WTC11 (cell line): ENCODE measurements around the gene CLK2.

Experiments used
- CTCF ChIP-seq: fragments of 200-600 bp; IDR thresholded peaks from 2 replicates; pipeline ENCODE4 v1.8.0; 2022; ENCODE audit warnings: antibody characterized with exemption
- MAX ChIP-seq: sonication (generic); formaldehyde crosslinking; IDR thresholded peaks from 2 replicates; pipeline ENCODE4 v1.8.0; 2022; ENCODE audit warnings: mild to moderate bottlenecking, missing genetic modification reagents
- MLX ChIP-seq: sonication (generic); formaldehyde crosslinking; IDR thresholded peaks from 2 replicates; pipeline ENCODE4 v1.8.1; 2023; ENCODE audit warnings: mild to moderate bottlenecking, missing genetic modification reagents, moderate library complexity
- MXD4 ChIP-seq: fragments of 250-450 bp; sonication (Bioruptor Pico); IDR thresholded peaks from 2 replicates; pipeline ENCODE4 v1.8.0; 2021; ENCODE audit warnings: mild to moderate bottlenecking, moderate library complexity, borderline replicate concordance
- MYBL2 ChIP-seq: sonication (generic); formaldehyde crosslinking; IDR thresholded peaks from 2 replicates; pipeline ENCODE4 v1.8.1; 2023; ENCODE audit warnings: mild to moderate bottlenecking, moderate library complexity, missing genetic modification reagents
- NFE2L1 ChIP-seq: sonication (generic); formaldehyde crosslinking; IDR thresholded peaks from 2 replicates; pipeline ENCODE4 v1.8.1; 2023; ENCODE audit warnings: missing genetic modification reagents
- TEAD4 ChIP-seq: sonication (generic); formaldehyde crosslinking; IDR thresholded peaks from 2 replicates; pipeline ENCODE4 v1.8.0; 2022; ENCODE audit warnings: mild to moderate bottlenecking, missing genetic modification reagents
- ZNF121 ChIP-seq: sonication (generic); formaldehyde crosslinking; IDR thresholded peaks from 2 replicates; pipeline ENCODE4 v1.8.0; 2023; ENCODE audit warnings: missing genetic modification reagents
- ZNF423 ChIP-seq: fragments of 250-450 bp; sonication (Bioruptor Pico); IDR thresholded peaks from 2 replicates; pipeline ENCODE4 v2.1.2; 2022; ENCODE audit warnings: mild to moderate bottlenecking, moderate library complexity
- TF ChIP-seq, protein P1 (sequence below): sonication (generic); formaldehyde crosslinking; IDR thresholded peaks from 2 replicates; pipeline ENCODE4 v1.8.1; 2022; ENCODE audit warnings: low read depth, missing genetic modification reagents, borderline replicate concordance
- TF ChIP-seq, protein P2 (sequence below): sonication (generic); formaldehyde crosslinking; IDR thresholded peaks from 2 replicates; pipeline ENCODE4 v1.8.0; 2023; ENCODE audit warnings: missing genetic modification reagents

GRCh38 chr1:155320252-155320651 is 46.9 kb upstream of the CLK2 start:
- TF ChIP-seq CTCF (no peak), NFE2L1 (no peak), MYBL2 (no peak), MLX (no peak), TEAD4 (no peak), MXD4 (CRISPR knock-in tag) (no peak), ZNF423 (no peak), ZNF121 (CRISPR knock-in tag) (no peak), MAX (CRISPR knock-in tag) (no peak)
- TF ChIP-seq, protein P1, sequence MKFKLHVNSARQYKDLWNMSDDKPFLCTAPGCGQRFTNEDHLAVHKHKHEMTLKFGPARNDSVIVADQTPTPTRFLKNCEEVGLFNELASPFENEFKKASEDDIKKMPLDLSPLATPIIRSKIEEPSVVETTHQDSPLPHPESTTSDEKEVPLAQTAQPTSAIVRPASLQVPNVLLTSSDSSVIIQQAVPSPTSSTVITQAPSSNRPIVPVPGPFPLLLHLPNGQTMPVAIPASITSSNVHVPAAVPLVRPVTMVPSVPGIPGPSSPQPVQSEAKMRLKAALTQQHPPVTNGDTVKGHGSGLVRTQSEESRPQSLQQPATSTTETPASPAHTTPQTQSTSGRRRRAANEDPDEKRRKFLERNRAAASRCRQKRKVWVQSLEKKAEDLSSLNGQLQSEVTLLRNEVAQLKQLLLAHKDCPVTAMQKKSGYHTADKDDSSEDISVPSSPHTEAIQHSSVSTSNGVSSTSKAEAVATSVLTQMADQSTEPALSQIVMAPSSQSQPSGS = no peak
- TF ChIP-seq, protein P2, sequence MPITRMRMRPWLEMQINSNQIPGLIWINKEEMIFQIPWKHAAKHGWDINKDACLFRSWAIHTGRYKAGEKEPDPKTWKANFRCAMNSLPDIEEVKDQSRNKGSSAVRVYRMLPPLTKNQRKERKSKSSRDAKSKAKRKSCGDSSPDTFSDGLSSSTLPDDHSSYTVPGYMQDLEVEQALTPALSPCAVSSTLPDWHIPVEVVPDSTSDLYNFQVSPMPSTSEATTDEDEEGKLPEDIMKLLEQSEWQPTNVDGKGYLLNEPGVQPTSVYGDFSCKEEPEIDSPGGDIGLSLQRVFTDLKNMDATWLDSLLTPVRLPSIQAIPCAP (CRISPR knock-in tag) = no peak
